ENCODE measurements around the gene GNG12. TPM values are rescaled to one million over a fixed set of nuclear protein-coding genes. Genes with fewer than 3 reads are reported as not detected.

GNG12 gene
- total and polyA plus RNA-seq, 2 donors (not counting 1 experiment from before 2014, with no cell fraction given) = not detected

DNA sequence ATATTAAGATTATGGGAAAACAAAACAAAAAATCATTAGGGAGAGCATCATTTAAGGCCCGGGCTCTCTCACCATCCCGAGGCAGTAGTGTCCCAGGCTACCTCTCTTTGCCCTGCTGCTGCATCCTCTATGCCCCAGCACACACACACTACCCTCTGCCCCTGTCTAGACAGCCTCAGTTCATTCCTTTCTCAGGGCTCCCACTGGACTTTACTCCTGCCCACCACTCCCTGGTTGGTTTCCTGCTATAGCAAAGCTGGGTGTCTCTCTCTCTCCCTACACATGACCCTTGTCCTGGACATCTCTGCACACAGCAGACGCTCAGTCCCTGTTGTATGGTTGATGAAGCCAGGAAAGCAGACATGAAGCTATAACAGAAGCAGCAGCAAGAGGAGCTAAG lies 30.7 kb downstream of the GNG12 start:
- Mint-ChIP-seq H3K4me1 (no peaks in the 10 kb centered on the region), H3K27me3 (peaks cover 48% of the 10 kb centered on the region), H3K9me3 (ENCODE audit: insufficient read depth) (no peaks in the 10 kb centered on the region), H3K4me3 (no peak overlapping the region), H3K27ac (no peak overlapping the region)
- Histone ChIP-seq H3K27me3 (replicated peaks in 1 of 4; ENCODE audit: control extremely low read depth in 1 of 4, control insufficient read depth in 3 of 4, insufficient read depth in 4 of 4, low read length in 3 of 4) (peaks cover 0 to 6% (median 0%) of the 10 kb centered on the region in 4 experiments), H2AFZ (ENCODE audit: insufficient read depth, low read depth, low read length, poor library complexity, severe bottlenecking) (no peak overlapping the region), H3K9me3 (ENCODE audit: control extremely low read depth in 1 of 3, control insufficient read depth in 2 of 3, insufficient read depth in 1 of 3, low read length in 2 of 3) (no peaks in the 10 kb centered on the region), H3K4me1 (ENCODE audit: control insufficient read depth in 2 of 2, insufficient read depth in 2 of 2, low read length in 2 of 2) (no peaks in the 10 kb centered on the region), H4K20me1 (ENCODE audit: control insufficient read depth, insufficient read depth, low read length, poor library complexity, severe bottlenecking) (no peaks in the 10 kb centered on the region), H3K4me3 (ENCODE audit: control extremely low read depth in 1 of 5, extremely low read depth in 1 of 5, insufficient read depth in 1 of 5, low read depth in 2 of 5, low read length in 4 of 5) (no peak overlapping the region), H3K9ac (ENCODE audit: low read length) (no peak overlapping the region), H3K4me2 (replicated peaks; ENCODE audit: low read depth, low read length, poor library complexity, severe bottlenecking) (no peak overlapping the region), H3K36me3 (replicated peaks in 1 of 2; ENCODE audit: control extremely low read depth in 1 of 2, control insufficient read depth in 1 of 2, extremely low read depth in 1 of 2, insufficient read depth in 2 of 2, low read length in 1 of 2) (no peaks in the 10 kb centered on the region), H3K79me2 (ENCODE audit: control insufficient read depth, insufficient read depth, low read length) (no peaks in the 10 kb centered on the region), H3K27ac (ENCODE audit: low read length in 2 of 2) (no peak overlapping the region)
- ChIA-PET CTCF (no interaction called here), POLR2A (no interaction called here)
- WGBS (ENCODE audit: insufficient coverage) = 70% methylated on average over 3 of the region's 3 CpGs
- intact Hi-C loops (cut with micrococcal nuclease) = no loop called here
- TF ChIP-seq, protein P1, sequence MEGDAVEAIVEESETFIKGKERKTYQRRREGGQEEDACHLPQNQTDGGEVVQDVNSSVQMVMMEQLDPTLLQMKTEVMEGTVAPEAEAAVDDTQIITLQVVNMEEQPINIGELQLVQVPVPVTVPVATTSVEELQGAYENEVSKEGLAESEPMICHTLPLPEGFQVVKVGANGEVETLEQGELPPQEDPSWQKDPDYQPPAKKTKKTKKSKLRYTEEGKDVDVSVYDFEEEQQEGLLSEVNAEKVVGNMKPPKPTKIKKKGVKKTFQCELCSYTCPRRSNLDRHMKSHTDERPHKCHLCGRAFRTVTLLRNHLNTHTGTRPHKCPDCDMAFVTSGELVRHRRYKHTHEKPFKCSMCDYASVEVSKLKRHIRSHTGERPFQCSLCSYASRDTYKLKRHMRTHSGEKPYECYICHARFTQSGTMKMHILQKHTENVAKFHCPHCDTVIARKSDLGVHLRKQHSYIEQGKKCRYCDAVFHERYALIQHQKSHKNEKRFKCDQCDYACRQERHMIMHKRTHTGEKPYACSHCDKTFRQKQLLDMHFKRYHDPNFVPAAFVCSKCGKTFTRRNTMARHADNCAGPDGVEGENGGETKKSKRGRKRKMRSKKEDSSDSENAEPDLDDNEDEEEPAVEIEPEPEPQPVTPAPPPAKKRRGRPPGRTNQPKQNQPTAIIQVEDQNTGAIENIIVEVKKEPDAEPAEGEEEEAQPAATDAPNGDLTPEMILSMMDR (IDR thresholded peaks at IDR 0.05) = no peak
- no peak for TF ChIP-seq EZH2 (IDR thresholded peaks at IDR 0.05; ENCODE audit: borderline replicate concordance, insufficient read depth, low read depth, low read length, poor library complexity, severe bottlenecking)
- ATAC-seq (ENCODE audit: low read depth) (no peak), DNase-seq (no peak)

DNA sequence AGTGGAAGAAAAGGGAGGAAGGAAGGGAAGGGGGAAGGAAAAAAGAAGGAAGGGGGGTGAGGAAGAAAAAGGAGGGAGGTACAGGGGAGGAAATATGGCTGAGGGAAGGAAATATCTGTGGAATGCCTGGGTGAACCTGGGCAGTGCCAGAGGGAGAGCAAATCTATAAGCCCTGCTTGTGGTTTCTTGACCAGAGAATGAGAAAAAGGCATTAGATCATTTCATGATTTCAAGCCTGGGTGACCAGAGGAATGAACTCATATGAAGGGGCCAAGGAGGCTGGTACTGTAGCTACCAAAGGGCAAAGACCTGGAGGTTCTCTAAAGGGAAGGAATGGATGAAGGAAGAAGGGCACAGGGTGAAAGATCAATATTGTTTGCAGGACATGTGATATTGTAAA lies 31.4 kb downstream of the GNG12 start:
- no peak overlapping the region for H2AFZ ChIP-seq (ENCODE audit: insufficient read depth, low read depth, low read length, poor library complexity, severe bottlenecking)
- ATAC-seq (ENCODE audit: low read depth) = no peak
- Mint-ChIP-seq H3K27ac (no peak overlapping the region), H3K4me3 (no peak overlapping the region), H3K27me3 (peaks cover 48% of the 10 kb centered on the region), H3K9me3 (ENCODE audit: insufficient read depth) (no peaks in the 10 kb centered on the region), H3K4me1 (no peaks in the 10 kb centered on the region)
- no peaks in the 10 kb centered on the region for H3K36me3 ChIP-seq (replicated peaks in 1 of 2; ENCODE audit: control extremely low read depth in 1 of 2, control insufficient read depth in 1 of 2, extremely low read depth in 1 of 2, insufficient read depth in 2 of 2, low read length in 1 of 2)
- ChIA-PET CTCF (no interaction called here), POLR2A (no interaction called here)
- DNase-seq = no peak
- H3K4me2 ChIP-seq (replicated peaks; ENCODE audit: low read depth, low read length, poor library complexity, severe bottlenecking) = no peak overlapping the region
- TF ChIP-seq, protein P1 (IDR thresholded peaks at IDR 0.05) = no peak
- no peak for TF ChIP-seq EZH2 (IDR thresholded peaks at IDR 0.05; ENCODE audit: borderline replicate concordance, insufficient read depth, low read depth, low read length, poor library complexity, severe bottlenecking)
- H4K20me1 ChIP-seq (ENCODE audit: control insufficient read depth, insufficient read depth, low read length, poor library complexity, severe bottlenecking) = no peaks in the 10 kb centered on the region
- intact Hi-C loops (cut with micrococcal nuclease) = no loop called here
- H3K79me2 ChIP-seq (ENCODE audit: control insufficient read depth, insufficient read depth, low read length) = no peaks in the 10 kb centered on the region
- H3K27ac ChIP-seq (ENCODE audit: low read length in 2 of 2) = no peak overlapping the region
- H3K9me3 ChIP-seq (ENCODE audit: control extremely low read depth in 1 of 3, control insufficient read depth in 2 of 3, insufficient read depth in 1 of 3, low read length in 2 of 3) = no peaks in the 10 kb centered on the region
- no peak overlapping the region for H3K9ac ChIP-seq (ENCODE audit: low read length)
- no peaks in the 10 kb centered on the region for H3K4me1 ChIP-seq (ENCODE audit: control insufficient read depth in 2 of 2, insufficient read depth in 2 of 2, low read length in 2 of 2)
- H3K4me3 ChIP-seq (ENCODE audit: control extremely low read depth in 1 of 5, extremely low read depth in 1 of 5, insufficient read depth in 1 of 5, low read depth in 2 of 5, low read length in 4 of 5) = no peak overlapping the region
- H3K27me3 ChIP-seq (replicated peaks in 1 of 4; ENCODE audit: control extremely low read depth in 1 of 4, control insufficient read depth in 3 of 4, insufficient read depth in 4 of 4, low read length in 3 of 4) = peaks cover 0 to 6% (median 0%) of the 10 kb centered on the region in 4 experiments
